K562 (cell line): Measurements from ENCODE around the gene EBI3. TPM values are rescaled to one million over a fixed set of nuclear protein-coding genes. Genes with fewer than 3 reads are reported as not detected.
A peak's percentile ranks its signal among the peaks of the same experiment; 100 is the strongest.

Experiments
- ATAC-seq: fragments of 200-7000 bp; cut with Tn5 transposase; 3 replicates; pipeline ENCODE4 v1.9.1; 2020; ENCODE audit warnings: moderate library complexity
- BruUV-seq: library from RNA; stranded (reverse); fragments of 400-500 nt; replicated peaks from 2 replicates; lab custom pipeline; 2021; lab: Mats Ljungman, UMichigan
- CTCF ChIA-PET: fragments of 300-600 bp; formaldehyde crosslinking; extraction: SDS; loops from one replicate; lab custom pipeline; 2021; ENCODE audit warnings: low intra/inter-chr PET ratio; lab: Yijun Ruan, JAX
- POLR2A ChIA-PET: fragments of 300-600, 350-650 bp; sonication (Branson Sonifier 250); formaldehyde crosslinking; extraction: SDS; loops from one replicate; lab custom pipeline; 2021; ENCODE audit warnings: antibody characterized with exemption, inconsistent platforms; lab: Yijun Ruan, JAX
- DNase-seq, 4 experiments: peaks; one replicate each; pipeline versions ENCODE4 v3.0.0 to v3.0.0-alpha.2; 2011 to 2018; ENCODE audit warnings: low spot score in 3 of 4, mixed read lengths in 3 of 4; ENCODE audit errors: extremely low read depth in 1 of 4
- FAIRE-seq: peaks from 2 replicates; lab custom pipeline; 2011; peaks lifted over from hg19 to GRCh38; lab: Jason Lieb, UNC
- H2AFZ ChIP-seq: 2 replicates; pipeline ENCODE4 v1.6.0; 2011; ENCODE audit warnings: low read depth, low read length, control low read depth, inconsistent platforms
- H3K27ac ChIP-seq: fragments of 200-600 bp; 3 replicates; pipeline ENCODE4 v1.8.0; 2011; ENCODE audit warnings: low read depth, mild to moderate bottlenecking, control low read depth, inconsistent platforms, low read length, moderate library complexity, mixed read lengths; ENCODE audit errors: extremely low read depth
- H3K27me3 ChIP-seq, 2 experiments: fragments of 300-600 bp in 1 of 2; 2 replicates in 1 of 2; 3 replicates in 1 of 2; pipeline versions ENCODE4 v1.6.0 to v1.8.0; 2011; ENCODE audit warnings: inconsistent platforms in 2 of 2, low read length in 2 of 2, mild to moderate bottlenecking in 1 of 2, mixed read lengths in 1 of 2, moderate library complexity in 1 of 2; ENCODE audit not compliant: control insufficient read depth in 2 of 2, insufficient read depth in 2 of 2
- H3K36me3 ChIP-seq: fragments of 300-600 bp; 3 replicates; pipeline ENCODE4 v1.8.0; 2011; ENCODE audit warnings: mild to moderate bottlenecking, low read length, inconsistent platforms; ENCODE audit not compliant: control insufficient read depth, insufficient read depth
- H3K4me1 ChIP-seq, 2 experiments: fragments of 200-600 bp in 1 of 2; replicated peaks in 1 of 2; 2 replicates in 1 of 2; 3 replicates in 1 of 2; pipeline versions ENCODE4 v1.5.1 to v1.8.0; 2011; ENCODE audit warnings: inconsistent platforms in 2 of 2, low read length in 2 of 2, mild to moderate bottlenecking in 1 of 2, mixed read lengths in 1 of 2, moderate library complexity in 1 of 2; ENCODE audit not compliant: control insufficient read depth in 2 of 2, insufficient read depth in 2 of 2
- H3K4me2 ChIP-seq: 2 replicates; pipeline ENCODE4 v1.6.1; 2011; ENCODE audit warnings: low read length, control low read depth, inconsistent platforms, mixed read lengths; ENCODE audit not compliant: insufficient read depth
- H3K4me3 ChIP-seq: fragments of 200-600 bp; sonication (generic), shearing (Covaris generic); 2 replicates; pipeline ENCODE4 v1.5.1; 2016; ENCODE audit warnings: control low read depth, inconsistent platforms
- H3K79me2 ChIP-seq: fragments of 200-600 bp; 3 replicates; pipeline ENCODE4 v1.8.0; 2011; ENCODE audit warnings: low read length, inconsistent platforms; ENCODE audit not compliant: control insufficient read depth, insufficient read depth
- H3K9ac ChIP-seq, 2 experiments: 2 replicates each; pipeline versions ENCODE4 v1.6.0 to v1.6.1; 2011; ENCODE audit warnings: low read depth in 2 of 2, low read length in 2 of 2, control low read depth in 1 of 2, inconsistent platforms in 1 of 2, mild to moderate bottlenecking in 1 of 2, mixed read lengths in 1 of 2; ENCODE audit not compliant: insufficient read depth in 1 of 2
- H3K9me1 ChIP-seq: one replicate; pipeline ENCODE4 v1.6.0; 2011; ENCODE audit warnings: inconsistent platforms, mild to moderate bottlenecking, low read length, moderate library complexity; ENCODE audit not compliant: control insufficient read depth, insufficient read depth
- H3K9me3 ChIP-seq: replicated peaks from 2 replicates; pipeline ENCODE4 v1.5.1; 2011; ENCODE audit warnings: low read depth, low read length, inconsistent platforms; ENCODE audit not compliant: control insufficient read depth, insufficient read depth
- H4K20me1 ChIP-seq: replicated peaks from 2 replicates; pipeline ENCODE4 v1.6.1; 2011; ENCODE audit warnings: low read length, inconsistent platforms, mixed read lengths; ENCODE audit not compliant: control insufficient read depth, insufficient read depth
- BACH1 ChIP-seq: fragments of 200-800 bp; sonication (Bioruptor generic); IDR thresholded peaks from 2 replicates; pipeline ENCODE4 v1.6.1; 2016; ENCODE audit warnings: missing genetic modification characterization, missing compliant biosample characterization
- CREB1 ChIP-seq, 2 experiments: sonication (generic) in 1 of 2; formaldehyde crosslinking in 1 of 2; IDR thresholded peaks; 2 replicates each; pipeline versions ENCODE4 v1.6.1 to v1.8.0; 2012 to 2022; ENCODE audit warnings: inconsistent platforms in 1 of 2, mild to moderate bottlenecking in 1 of 2, missing genetic modification reagents in 1 of 2, moderate library complexity in 1 of 2
- CREM ChIP-seq: IDR thresholded peaks from 2 replicates; pipeline ENCODE4 v1.6.1; 2014; ENCODE audit warnings: antibody characterized with exemption, low read depth
- E2F8 ChIP-seq: fragments of 450-650 bp; IDR thresholded peaks from 2 replicates; pipeline ENCODE4 v1.7.1; 2018; ENCODE audit warnings: mild to moderate bottlenecking, low read depth; ENCODE audit not compliant: partially characterized antibody
- EWSR1 ChIP-seq: fragments of 450-650 bp; IDR thresholded peaks from 2 replicates; pipeline ENCODE4 v1.6.1; 2018; ENCODE audit warnings: borderline replicate concordance, mild to moderate bottlenecking, low read depth, moderate library complexity; ENCODE audit not compliant: partially characterized antibody
- HOXB6 ChIP-seq: fragments of 250-450 bp; sonication (Bioruptor Pico); IDR thresholded peaks from 2 replicates; pipeline ENCODE4 v1.5.1; 2022; ENCODE audit warnings: mild to moderate bottlenecking, borderline replicate concordance
- KDM1A ChIP-seq, 2 experiments: fragments of 450-650 bp; IDR thresholded peaks; 2 replicates each; pipeline ENCODE4 v1.6.1; 2016; ENCODE audit warnings: mild to moderate bottlenecking in 2 of 2
- LEF1 ChIP-seq: fragments of 450-650 bp; IDR thresholded peaks from 2 replicates; pipeline ENCODE4 v1.6.1; 2016; ENCODE audit warnings: mild to moderate bottlenecking
- MTA2 ChIP-seq: fragments of 450-650 bp; IDR thresholded peaks from 2 replicates; pipeline ENCODE4 v1.6.1; 2016; ENCODE audit warnings: low read depth
- NFXL1 ChIP-seq: fragments of 450-650 bp; formaldehyde crosslinking; IDR thresholded peaks from 2 replicates; pipeline ENCODE4 v1.4.0; 2021; ENCODE audit warnings: mild to moderate bottlenecking
- RB1 ChIP-seq: fragments of 450-650 bp; IDR thresholded peaks from 2 replicates; pipeline ENCODE4 v1.6.1; 2017; ENCODE audit warnings: low read depth, mild to moderate bottlenecking
- RBFOX2 ChIP-seq: fragments of 200-400 bp; formaldehyde crosslinking; IDR thresholded peaks from 2 replicates; pipeline ENCODE4 v1.6.1; 2017; ENCODE audit warnings: low read depth, mild to moderate bottlenecking, low read length, moderate library complexity
- RBM25 ChIP-seq: fragments of 200-400 bp; formaldehyde crosslinking; IDR thresholded peaks from 2 replicates; pipeline ENCODE4 v1.6.1; 2018; ENCODE audit warnings: low read length, low read depth, moderate library complexity; ENCODE audit not compliant: severe bottlenecking
- RCOR1 ChIP-seq, 2 experiments: IDR thresholded peaks; 2 replicates each; pipeline ENCODE4 v1.6.1; 2012; ENCODE audit warnings: low read depth in 2 of 2, low read length in 2 of 2, borderline replicate concordance in 1 of 2, improper control_type of control experiment in 1 of 2
- SMARCA5 ChIP-seq: fragments of 450-650 bp; IDR thresholded peaks from 2 replicates; pipeline ENCODE4 v1.6.1; 2016
- SP1 ChIP-seq: sonication (generic); formaldehyde crosslinking; IDR thresholded peaks from 2 replicates; pipeline ENCODE4 v1.8.1; 2022; ENCODE audit warnings: mild to moderate bottlenecking, missing genetic modification reagents
- SUPT5H ChIP-seq: fragments of 450-650 bp; IDR thresholded peaks from 2 replicates; pipeline ENCODE4 v1.6.1; 2016
- TCF3 ChIP-seq: sonication (generic); formaldehyde crosslinking; IDR thresholded peaks from 2 replicates; pipeline ENCODE4 v1.4.0; 2020; ENCODE audit warnings: mild to moderate bottlenecking, missing genetic modification reagents
- WHSC1 ChIP-seq: IDR thresholded peaks from one replicate; pipeline ENCODE4 v1.6.1; 2012; ENCODE audit warnings: low read length, control low read depth, inconsistent platforms
- ZNF133 ChIP-seq: fragments of 250-450 bp; sonication (Bioruptor Pico); IDR thresholded peaks from 2 replicates; pipeline ENCODE4 v1.4.0; 2020; ENCODE audit warnings: mild to moderate bottlenecking
- WGBS: fragments of 100-300 bp; shearing (Covaris generic); methylation state at CpG from one replicate; pipeline ENCODE4 v1.1.6; 2016; ENCODE audit warnings: low coverage, mixed read lengths; ENCODE audit not compliant: insufficient coverage; ENCODE audit errors: missing lambda C conversion rate; 5-methylcytosine and 5-hydroxymethylcytosine counted together
- in situ Hi-C: fragments of 300-500 bp; cut with MboI; formaldehyde crosslinking; loops from 4 replicates; pipeline ENCODE4 v1.15.0; 2018; ENCODE audit warnings: inconsistent platforms, mixed read lengths
- intact Hi-C: fragments of 100-400 bp; cut with micrococcal nuclease; formaldehyde crosslinking; loops from 2 replicates; pipeline ENCODE4 v1.14.2; 2022
- polyA plus RNA-seq, 8 experiments: library from polyadenylated mRNA; depleted of rRNA in 4 of 8; stranded (reverse) in 5 of 8; unstranded in 3 of 8; fragments of >200 nt; fragmentation: Nextera tagmentation in 2 of 8; fragmentation: Illumina TruSeq in 1 of 8; extraction: Ambion mirVana in 2 of 8; extraction: Trizol in 1 of 8; gene quantifications; 2 replicates each; pipeline versions ENCODE4 v1.2.1 to v1.2.3, GENCODE V29; 2011 to 2014; ENCODE audit warnings: inconsistent platforms in 1 of 8, missing spikeins in 1 of 8
- total RNA-seq, 7 experiments: library from RNA; depleted of rRNA in 6 of 7; stranded (reverse); fragments of >200 nt in 6 of 7; fragmentation: Illumina TruSeq in 2 of 7; extraction: Trizol in 2 of 7; gene quantifications; 2 replicates each; pipeline versions ENCODE4 v1.2.1 to v1.2.3, GENCODE V29; 2011 to 2021; ENCODE audit warnings: low replicate concordance in 1 of 7
- TF ChIP-seq, protein P1 (sequence below): fragments of 250-450 bp; sonication (Bioruptor Pico); IDR thresholded peaks from 2 replicates; pipeline ENCODE4 v1.5.0; 2020; ENCODE audit warnings: mild to moderate bottlenecking, borderline replicate concordance

Gene EBI3
- total and polyA plus RNA-seq, 9 of the 15 experiments (the other 6 are each of a cell fraction or from before 2014, with no cell fraction given): 0.08 to 0.35 (median 0.22) TPM; not detected in 6

DNA sequence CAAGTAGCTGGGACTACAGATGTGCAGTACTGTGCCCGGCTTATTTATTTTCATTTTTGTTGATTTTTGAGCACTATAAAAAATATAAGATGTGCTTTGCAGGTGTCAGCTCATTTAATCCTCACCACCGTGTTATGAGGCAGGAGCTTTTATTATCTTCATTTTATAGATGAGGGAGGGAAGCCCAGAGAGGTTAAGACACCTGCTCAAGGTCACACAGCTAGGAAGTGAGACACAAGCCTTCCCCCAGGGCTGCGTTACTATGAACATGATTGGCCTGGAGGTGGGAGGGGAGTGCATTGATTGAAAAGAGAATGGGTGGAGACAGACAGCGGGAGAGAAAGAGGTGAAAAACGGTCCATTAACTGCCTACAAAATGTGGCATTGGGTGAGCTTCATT is 39.7 kb upstream of the EBI3 start:
- H3K36me3 ChIP-seq: no peaks in the 10 kb centered on the region
- no peak overlapping the region for H3K4me2 ChIP-seq
- FAIRE-seq (no peak), DNase-seq (no peak), ATAC-seq (no peak)
- CTCF ChIA-PET: no interaction called here
- H3K27ac ChIP-seq: no peak overlapping the region
- no peaks in the 10 kb centered on the region for H3K79me2 ChIP-seq
- 13% methylated on average over 5 of the region's 5 CpGs for WGBS
- POLR2A ChIA-PET: interaction anchor here (0.6 kb wide), 1 partner anchor 171 kb away, joined by 3 read pairs; no protein-coding TSS in a partner anchor
- no peaks in the 10 kb centered on the region for H3K9me1 ChIP-seq
- no peak overlapping the region for H2AFZ ChIP-seq
- intact Hi-C loops: loop anchor here (5.0 to 10.0 kb wide), 2 partner anchors 125 to 202 kb away; partner anchors contain the start of genes EEF2 and ZBTB7A
- no TSS peak for BruUV-seq
- H4K20me1 ChIP-seq: no peaks in the 10 kb centered on the region
- peaks cover 6% of the 10 kb centered on the region in 2 experiments; a peak in 4 of 5 replicates for H3K27me3 ChIP-seq
- in situ Hi-C loops: no loop called here
- H3K4me1 ChIP-seq: peaks cover 2 to 4% of the 10 kb centered on the region in 2 experiments; a peak in 2 of 5 replicates
- no peak overlapping the region for H3K9ac ChIP-seq
- H3K9me3 ChIP-seq: no peaks in the 10 kb centered on the region
- H3K4me3 ChIP-seq: no peak overlapping the region
- TF ChIP-seq RCOR1 (IDR thresholded peaks at IDR 0.05; ENCODE audit: borderline replicate concordance in 1 of 2, low read depth in 2 of 2, low read length in 2 of 2) (0 out of 4 replicates have a peak, but pooled peaks have one; percentile 24 to 26), RB1 (no peak), ZNF133 (CRISPR knock-in tag) (no peak), RBFOX2 (no peak), SMARCA5 (peak; percentile 73; the same call in 1 of the 2 replicates), NFXL1 (CRISPR knock-in tag) (no peak), SP1 (no peak), EWSR1 (no peak), SUPT5H (no peak), CREB1 (IDR thresholded peaks at IDR 0.05) (no peak), CREB1 (CRISPR knock-in tag; IDR thresholded peaks at IDR 0.05) (no peak), WHSC1 (no peak), E2F8 (no peak), BACH1 (no peak), KDM1A (IDR thresholded peaks at IDR 0.05) (peak; percentile 66 to 85), LEF1 (no peak), CREM (no peak), TCF3 (no peak), HOXB6 (no peak), MTA2 (no peak), RBM25 (peak; percentile 90)
- TF ChIP-seq, protein P1, sequence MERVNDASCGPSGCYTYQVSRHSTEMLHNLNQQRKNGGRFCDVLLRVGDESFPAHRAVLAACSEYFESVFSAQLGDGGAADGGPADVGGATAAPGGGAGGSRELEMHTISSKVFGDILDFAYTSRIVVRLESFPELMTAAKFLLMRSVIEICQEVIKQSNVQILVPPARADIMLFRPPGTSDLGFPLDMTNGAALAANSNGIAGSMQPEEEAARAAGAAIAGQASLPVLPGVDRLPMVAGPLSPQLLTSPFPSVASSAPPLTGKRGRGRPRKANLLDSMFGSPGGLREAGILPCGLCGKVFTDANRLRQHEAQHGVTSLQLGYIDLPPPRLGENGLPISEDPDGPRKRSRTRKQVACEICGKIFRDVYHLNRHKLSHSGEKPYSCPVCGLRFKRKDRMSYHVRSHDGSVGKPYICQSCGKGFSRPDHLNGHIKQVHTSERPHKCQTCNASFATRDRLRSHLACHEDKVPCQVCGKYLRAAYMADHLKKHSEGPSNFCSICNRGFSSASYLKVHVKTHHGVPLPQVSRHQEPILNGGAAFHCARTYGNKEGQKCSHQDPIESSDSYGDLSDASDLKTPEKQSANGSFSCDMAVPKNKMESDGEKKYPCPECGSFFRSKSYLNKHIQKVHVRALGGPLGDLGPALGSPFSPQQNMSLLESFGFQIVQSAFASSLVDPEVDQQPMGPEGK (CRISPR knock-in tag): no peak
